ENCODE data around the gene DDX6. TPM values are rescaled to one million over a fixed set of nuclear protein-coding genes. Genes with fewer than 3 reads are reported as not detected.
"Not testable (repeated sequence)": the region's sequence is repeated elsewhere in the genome, so short reads cannot be mapped to it uniquely, and the experiment has no call there.

DDX6 gene
- total and polyA plus RNA-seq, 4 donors = 20.3 to 128 (median 66.3) TPM

- intact Hi-C loops (cut with DNase I) = no loop called here
- ATAC-seq (ENCODE audit: low FRiP score) (no peak), DNase-seq (no peak)
- peaks cover 0 to 4% of the 10 kb centered on the region in 2 donors for H3K4me1 ChIP-seq (ENCODE audit: control insufficient read depth in 1 of 2, insufficient read depth in 2 of 2, low read length in 2 of 2)
- 50 to 66% methylated on average over 1 of the region's 1 CpG for WGBS, 2 donors
- H3K9me3 ChIP-seq (ENCODE audit: control insufficient read depth, low read length) = no peaks in the 10 kb centered on the region
- no peak overlapping the region for H3K4me3 ChIP-seq (ENCODE audit: low read length in 2 of 2)
- H3K27me3 ChIP-seq (ENCODE audit: control insufficient read depth in 1 of 2, insufficient read depth in 2 of 2, low read length in 1 of 2) = no peaks in the 10 kb centered on the region
- H3K27ac ChIP-seq (ENCODE audit: low read depth in 1 of 2, low read length in 2 of 2) = no peak overlapping the region
- H3K36me3 ChIP-seq (ENCODE audit: control insufficient read depth in 1 of 2, insufficient read depth in 2 of 2, low read length in 1 of 2) = no peaks in the 10 kb centered on the region
Observed at GRCh38 chr11:118740892-118741291, 50.1 kb downstream of the DDX6 start.

- intact Hi-C loops (cut with DNase I) = no loop called here
- no peak for DNase-seq
- Histone ChIP-seq H3K27ac (ENCODE audit: low read depth in 1 of 2, low read length in 2 of 2) (no peak overlapping the region), H3K4me1 (ENCODE audit: control insufficient read depth in 1 of 2, insufficient read depth in 2 of 2, low read length in 2 of 2) (no peaks in the 10 kb centered on the region), H3K9me3 (ENCODE audit: control insufficient read depth, low read length) (no peaks in the 10 kb centered on the region), H3K4me3 (ENCODE audit: low read length in 2 of 2) (no peak overlapping the region), H3K27me3 (ENCODE audit: control insufficient read depth in 1 of 2, insufficient read depth in 2 of 2, low read length in 1 of 2) (no peaks in the 10 kb centered on the region), H3K36me3 (ENCODE audit: control insufficient read depth in 1 of 2, insufficient read depth in 2 of 2, low read length in 1 of 2) (no peaks in the 10 kb centered on the region)
- WGBS, 2 donors = 76 to 77% methylated on average over 2 of the region's 2 CpGs
- no peak for ATAC-seq (ENCODE audit: low FRiP score)
Observed at GRCh38 chr11:118735203-118735602, 55.8 kb downstream of the DDX6 start.

GRCh38 chr11:118734031-118734430 lies 56.9 kb downstream of the DDX6 start:
- Histone ChIP-seq H3K27me3 (ENCODE audit: control insufficient read depth in 1 of 2, insufficient read depth in 2 of 2, low read length in 1 of 2) (no peaks in the 10 kb centered on the region), H3K27ac (ENCODE audit: low read depth in 1 of 2, low read length in 2 of 2) (no peak overlapping the region), H3K4me3 (ENCODE audit: low read length in 2 of 2) (no peak overlapping the region), H3K4me1 (ENCODE audit: control insufficient read depth in 1 of 2, insufficient read depth in 2 of 2, low read length in 2 of 2) (no peaks in the 10 kb centered on the region), H3K36me3 (ENCODE audit: control insufficient read depth in 1 of 2, insufficient read depth in 2 of 2, low read length in 1 of 2) (no peaks in the 10 kb centered on the region), H3K9me3 (ENCODE audit: control insufficient read depth, low read length) (no peaks in the 10 kb centered on the region)
- 65 to 77% methylated on average over 4 of the region's 4 CpGs for WGBS, 2 donors
- no peak for DNase-seq
- no peak for ATAC-seq (ENCODE audit: low FRiP score)
- intact Hi-C loops (cut with DNase I) = no loop called here

- H3K9me3 ChIP-seq (ENCODE audit: control insufficient read depth, low read length); H3K36me3 ChIP-seq (ENCODE audit: control insufficient read depth in 1 of 2, insufficient read depth in 2 of 2, low read length in 1 of 2); H3K27me3 ChIP-seq (ENCODE audit: control insufficient read depth in 1 of 2, insufficient read depth in 2 of 2, low read length in 1 of 2); ATAC-seq (ENCODE audit: low FRiP score); H3K27ac ChIP-seq (ENCODE audit: low read depth in 1 of 2, low read length in 2 of 2); H3K4me1 ChIP-seq (ENCODE audit: control insufficient read depth in 1 of 2, insufficient read depth in 2 of 2, low read length in 2 of 2); H3K4me3 ChIP-seq (ENCODE audit: low read length in 2 of 2); DNase-seq; intact Hi-C loops (cut with DNase I): not testable (repeated sequence)
- WGBS, 2 donors = 80 to 81% methylated on average over 4 of the region's 6 CpGs
Observed at GRCh38 chr11:118729753-118730152, 61.2 kb downstream of the DDX6 start.

GRCh38 chr11:118728112-118728511 lies 62.9 kb downstream of the DDX6 start:
- H3K27me3 ChIP-seq (ENCODE audit: control insufficient read depth in 1 of 2, insufficient read depth in 2 of 2, low read length in 1 of 2); ATAC-seq (ENCODE audit: low FRiP score); DNase-seq; H3K4me3 ChIP-seq (ENCODE audit: low read length in 2 of 2); H3K9me3 ChIP-seq (ENCODE audit: control insufficient read depth, low read length); intact Hi-C loops (cut with DNase I); H3K27ac ChIP-seq (ENCODE audit: low read depth in 1 of 2, low read length in 2 of 2); H3K36me3 ChIP-seq (ENCODE audit: control insufficient read depth in 1 of 2, insufficient read depth in 2 of 2, low read length in 1 of 2); H3K4me1 ChIP-seq (ENCODE audit: control insufficient read depth in 1 of 2, insufficient read depth in 2 of 2, low read length in 2 of 2): not testable (repeated sequence)
- WGBS, 2 donors = 88 to 91% methylated on average over 10 of the region's 10 CpGs

- ATAC-seq (ENCODE audit: low FRiP score); DNase-seq; H3K4me3 ChIP-seq (ENCODE audit: low read length in 2 of 2); H3K27me3 ChIP-seq (ENCODE audit: control insufficient read depth in 1 of 2, insufficient read depth in 2 of 2, low read length in 1 of 2); H3K4me1 ChIP-seq (ENCODE audit: control insufficient read depth in 1 of 2, insufficient read depth in 2 of 2, low read length in 2 of 2); H3K27ac ChIP-seq (ENCODE audit: low read depth in 1 of 2, low read length in 2 of 2); intact Hi-C loops (cut with DNase I); H3K36me3 ChIP-seq (ENCODE audit: control insufficient read depth in 1 of 2, insufficient read depth in 2 of 2, low read length in 1 of 2); H3K9me3 ChIP-seq (ENCODE audit: control insufficient read depth, low read length): not testable (repeated sequence)
- WGBS, 2 donors = 74 to 81% methylated on average over 2 of the region's 2 CpGs
Observed at GRCh38 chr11:118727721-118728066, 63.3 kb downstream of the DDX6 start.

GRCh38 chr11:118727001-118727720 lies 63.8 kb downstream of the DDX6 start:
- DNase-seq; H3K27me3 ChIP-seq (ENCODE audit: control insufficient read depth in 1 of 2, insufficient read depth in 2 of 2, low read length in 1 of 2); intact Hi-C loops (cut with DNase I); H3K36me3 ChIP-seq (ENCODE audit: control insufficient read depth in 1 of 2, insufficient read depth in 2 of 2, low read length in 1 of 2); H3K9me3 ChIP-seq (ENCODE audit: control insufficient read depth, low read length); H3K4me3 ChIP-seq (ENCODE audit: low read length in 2 of 2); H3K27ac ChIP-seq (ENCODE audit: low read depth in 1 of 2, low read length in 2 of 2); ATAC-seq (ENCODE audit: low FRiP score); H3K4me1 ChIP-seq (ENCODE audit: control insufficient read depth in 1 of 2, insufficient read depth in 2 of 2, low read length in 2 of 2): not testable (repeated sequence)
- 75% methylated on average over 8 of the region's 8 CpGs for WGBS, 2 donors

GRCh38 chr11:118721478-118722015 lies 69.4 kb downstream of the DDX6 start:
- H3K4me3 ChIP-seq (ENCODE audit: low read length in 2 of 2); H3K4me1 ChIP-seq (ENCODE audit: control insufficient read depth in 1 of 2, insufficient read depth in 2 of 2, low read length in 2 of 2); H3K9me3 ChIP-seq (ENCODE audit: control insufficient read depth, low read length); ATAC-seq (ENCODE audit: low FRiP score); H3K36me3 ChIP-seq (ENCODE audit: control insufficient read depth in 1 of 2, insufficient read depth in 2 of 2, low read length in 1 of 2); intact Hi-C loops (cut with DNase I); H3K27me3 ChIP-seq (ENCODE audit: control insufficient read depth in 1 of 2, insufficient read depth in 2 of 2, low read length in 1 of 2); H3K27ac ChIP-seq (ENCODE audit: low read depth in 1 of 2, low read length in 2 of 2); DNase-seq: not testable (repeated sequence)
- WGBS, 2 donors = 64 to 84% methylated on average over 3 to 8 of the region's 10 CpGs

- WGBS, 2 donors = 47 to 73% methylated on average over 7 to 8 of the region's 9 CpGs
- ATAC-seq (ENCODE audit: low FRiP score) = not testable (repeated sequence)
Observed at GRCh38 chr11:118720740-118721139, 70.2 kb downstream of the DDX6 start.

More at GRCh38 chr11:118720740-118721139, 70.2 kb downstream of the DDX6 start:
- H3K4me3 ChIP-seq (ENCODE audit: low read length in 2 of 2); intact Hi-C loops (cut with DNase I); H3K36me3 ChIP-seq (ENCODE audit: control insufficient read depth in 1 of 2, insufficient read depth in 2 of 2, low read length in 1 of 2); H3K27me3 ChIP-seq (ENCODE audit: control insufficient read depth in 1 of 2, insufficient read depth in 2 of 2, low read length in 1 of 2); H3K4me1 ChIP-seq (ENCODE audit: control insufficient read depth in 1 of 2, insufficient read depth in 2 of 2, low read length in 2 of 2); H3K9me3 ChIP-seq (ENCODE audit: control insufficient read depth, low read length); H3K27ac ChIP-seq (ENCODE audit: low read depth in 1 of 2, low read length in 2 of 2); DNase-seq: not testable (repeated sequence)
